T-helper 2 cell treated with Interferon-gamma antibody and Interleukin-4, amounts not matched to agents 5 μg/mL and 100 μg/mL, for 36 hours (primary cell): ENCODE measurements around the gene POLR3C.
"Not testable (repeated sequence)": the region's sequence is repeated elsewhere in the genome, so short reads cannot be mapped to it uniquely, and the experiment has no call there.

ENCODE experiments used
- DNase-seq: peaks from one replicate; pipeline ENCODE4 v3.0.0; 2021; ENCODE audit warnings: low spot score
- H3K27ac Mint-ChIP-seq: one replicate; pipeline ENCODE4 v1.8.0; 2021; ENCODE audit warnings: mild to moderate bottlenecking, mixed read lengths
- H3K27me3 Mint-ChIP-seq: one replicate; pipeline ENCODE4 v1.8.0; 2021; ENCODE audit warnings: low read depth, mixed read lengths
- H3K36me3 Mint-ChIP-seq: one replicate; pipeline ENCODE4 v1.8.0; 2021; ENCODE audit warnings: low read depth, mixed read lengths
- H3K4me1 Mint-ChIP-seq: one replicate; pipeline ENCODE4 v1.8.0; 2021; ENCODE audit warnings: low read depth, mixed read lengths
- H3K4me3 Mint-ChIP-seq: one replicate; pipeline ENCODE4 v1.8.0; 2022; ENCODE audit warnings: mild to moderate bottlenecking, moderate library complexity, mixed read lengths
- H3K9me3 Mint-ChIP-seq: one replicate; pipeline ENCODE4 v1.8.0; 2021; ENCODE audit warnings: mixed read lengths

POLR3C gene, protein sequence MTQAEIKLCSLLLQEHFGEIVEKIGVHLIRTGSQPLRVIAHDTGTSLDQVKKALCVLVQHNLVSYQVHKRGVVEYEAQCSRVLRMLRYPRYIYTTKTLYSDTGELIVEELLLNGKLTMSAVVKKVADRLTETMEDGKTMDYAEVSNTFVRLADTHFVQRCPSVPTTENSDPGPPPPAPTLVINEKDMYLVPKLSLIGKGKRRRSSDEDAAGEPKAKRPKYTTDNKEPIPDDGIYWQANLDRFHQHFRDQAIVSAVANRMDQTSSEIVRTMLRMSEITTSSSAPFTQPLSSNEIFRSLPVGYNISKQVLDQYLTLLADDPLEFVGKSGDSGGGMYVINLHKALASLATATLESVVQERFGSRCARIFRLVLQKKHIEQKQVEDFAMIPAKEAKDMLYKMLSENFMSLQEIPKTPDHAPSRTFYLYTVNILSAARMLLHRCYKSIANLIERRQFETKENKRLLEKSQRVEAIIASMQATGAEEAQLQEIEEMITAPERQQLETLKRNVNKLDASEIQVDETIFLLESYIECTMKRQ

GRCh38 chr1:145823565-145824498 lies at the start of gene POLR3C, which contains the start of gene RNF115:
TSS of gene POLR3C (plus strand) at chr1:145824200. CDS start at chr1:145825777, 1,577 bp downstream.
TSS of gene RNF115 (minus strand) at chr1:145824095. CDS start at chr1:145823873, 222 bp downstream.
- Mint-ChIP-seq H3K36me3 (peaks cover 38% of the 10 kb centered on the region), H3K27ac (peak within 1 kb of the TSS; percentile 92), H3K9me3 (no peaks in the 10 kb centered on the region), H3K4me3 (peak within 1 kb of the TSS; percentile 99), H3K27me3 (no peaks in the 10 kb centered on the region), H3K4me1 (peaks cover 28% of the 10 kb centered on the region)
- peak; percentile 81 for DNase-seq

DNA sequence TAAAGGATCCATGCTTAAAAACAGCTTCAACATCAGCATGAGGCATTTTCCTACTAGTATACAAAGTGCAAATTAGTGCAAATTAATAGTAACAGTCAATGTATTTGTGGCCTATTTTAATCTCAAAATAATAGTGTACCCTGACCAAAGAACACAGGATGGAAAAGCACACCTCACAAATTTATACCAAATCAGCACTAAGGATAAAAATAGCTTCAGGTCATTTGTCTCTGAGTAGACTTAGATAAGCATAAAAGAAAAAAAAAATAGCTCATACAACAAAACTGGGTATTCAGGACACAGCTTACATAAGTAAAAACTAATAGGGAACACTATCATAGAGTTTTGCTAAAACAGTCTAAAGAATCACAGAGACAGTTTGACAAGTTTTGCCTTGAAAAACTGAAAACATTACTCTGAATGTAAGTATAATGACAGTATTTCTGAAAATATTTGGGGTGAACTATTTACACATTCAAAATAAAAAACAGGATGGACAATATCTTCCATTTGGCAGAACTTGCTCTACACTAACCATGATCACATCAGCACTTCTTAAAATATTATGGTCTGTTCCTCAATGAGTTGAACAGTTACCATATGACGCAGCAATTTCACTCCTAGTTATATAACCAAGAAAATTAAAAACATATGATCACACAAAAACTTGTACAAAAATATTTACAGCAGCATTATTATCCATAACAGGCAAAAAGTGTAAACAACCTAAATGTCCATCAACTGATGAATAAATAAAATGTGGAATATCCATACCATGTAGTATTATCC lies 46.4 kb upstream of the POLR3C start:
- no peak overlapping the region for H3K4me3 Mint-ChIP-seq
- peaks cover 15% of the 10 kb centered on the region for H3K36me3 Mint-ChIP-seq
- H3K27ac Mint-ChIP-seq: no peak overlapping the region
- no peak for DNase-seq
- no peaks in the 10 kb centered on the region for H3K27me3 Mint-ChIP-seq
- H3K4me1 Mint-ChIP-seq: peaks cover 15% of the 10 kb centered on the region
- H3K9me3 Mint-ChIP-seq: no peaks in the 10 kb centered on the region

DNA sequence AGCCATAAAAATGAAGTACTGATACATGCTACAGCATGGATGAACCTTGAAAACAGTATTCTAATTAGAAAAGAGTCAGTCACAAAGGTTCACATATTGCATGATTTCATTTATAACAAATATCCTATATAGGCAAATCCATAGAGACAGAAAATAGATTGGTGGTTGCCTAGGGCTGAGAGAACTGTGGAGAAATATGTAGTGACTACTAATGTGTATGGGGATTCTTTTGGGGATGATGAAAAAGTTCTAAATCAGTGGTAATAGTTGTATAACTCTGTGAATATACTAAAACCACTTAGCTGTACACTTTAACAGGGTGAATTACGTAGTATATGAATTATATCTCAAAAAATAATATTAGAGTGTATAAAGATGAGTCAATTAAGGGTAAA lies 45.9 kb upstream of the POLR3C start:
- no peak overlapping the region for H3K4me3 Mint-ChIP-seq
- no peaks in the 10 kb centered on the region for H3K9me3 Mint-ChIP-seq
- H3K36me3 Mint-ChIP-seq: peaks cover 11% of the 10 kb centered on the region
- no peaks in the 10 kb centered on the region for H3K27me3 Mint-ChIP-seq
- no peak overlapping the region for H3K27ac Mint-ChIP-seq
- DNase-seq: no peak
- H3K4me1 Mint-ChIP-seq: peaks cover 11% of the 10 kb centered on the region

DNA sequence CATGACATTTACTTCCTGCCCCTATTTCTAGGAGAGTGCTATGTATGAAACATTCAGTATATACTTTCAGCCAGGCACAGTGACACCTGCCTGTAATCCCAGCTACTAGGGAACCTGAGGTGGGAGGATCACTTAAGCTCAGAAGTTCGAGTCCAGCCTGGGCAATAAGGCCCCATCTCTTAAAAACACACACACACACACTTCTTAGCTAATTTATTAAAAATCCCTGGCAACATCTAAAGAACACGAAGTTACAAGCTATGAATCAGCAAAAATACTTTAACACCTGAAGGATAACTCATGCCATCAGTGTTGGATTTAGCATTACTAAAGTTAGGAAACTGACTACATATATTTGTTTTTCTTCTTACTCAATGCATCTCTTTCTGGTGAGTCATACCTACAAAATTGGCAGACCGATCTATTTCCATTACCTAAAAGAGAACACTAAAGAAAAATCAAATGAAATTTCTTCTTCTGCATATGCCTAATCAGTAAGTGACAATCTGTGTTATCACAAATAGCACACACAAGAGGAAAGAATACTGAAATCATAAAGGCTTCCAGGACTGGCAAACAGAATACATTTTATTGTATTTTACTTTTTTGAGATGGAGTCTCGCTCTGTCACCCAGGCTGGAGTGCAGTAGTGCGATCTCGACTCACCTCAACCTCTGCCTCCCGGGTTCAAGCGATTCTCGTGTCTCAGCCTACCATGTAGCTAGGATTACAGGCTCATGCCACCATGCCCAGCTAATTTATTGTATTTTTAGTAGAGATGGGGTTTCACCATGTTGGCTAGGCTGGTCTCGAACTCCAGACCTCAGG lies 41.5 kb upstream of the POLR3C start:
- H3K4me3 Mint-ChIP-seq: no peak overlapping the region
- no peak for DNase-seq
- no peaks in the 10 kb centered on the region for H3K27me3 Mint-ChIP-seq
- no peaks in the 10 kb centered on the region for H3K9me3 Mint-ChIP-seq
- H3K27ac Mint-ChIP-seq: no peak overlapping the region
- peaks cover 26% of the 10 kb centered on the region for H3K4me1 Mint-ChIP-seq
- H3K36me3 Mint-ChIP-seq: peaks cover 19% of the 10 kb centered on the region

DNA sequence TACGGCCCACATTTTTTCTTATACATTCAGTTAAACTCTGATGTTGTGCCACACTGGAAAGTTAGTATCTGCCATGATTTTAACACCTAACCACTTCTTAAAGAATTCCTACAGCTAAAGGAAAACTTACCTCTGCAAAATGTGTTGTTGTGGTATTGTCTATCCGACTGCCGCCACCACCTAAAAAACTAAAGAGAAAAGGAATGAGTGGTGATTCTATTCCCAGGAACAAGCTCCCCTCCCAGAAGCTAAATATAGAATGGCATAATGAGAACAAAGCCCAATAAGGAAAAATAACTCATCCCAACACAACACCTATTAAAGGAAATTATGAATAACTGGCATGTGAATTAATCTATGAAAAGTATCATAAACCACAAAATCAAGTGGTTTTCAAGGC lies 39.6 kb upstream of the POLR3C start:
- H3K36me3 Mint-ChIP-seq: peaks cover 23% of the 10 kb centered on the region
- peaks cover 26% of the 10 kb centered on the region for H3K4me1 Mint-ChIP-seq
- no peaks in the 10 kb centered on the region for H3K27me3 Mint-ChIP-seq
- no peak overlapping the region for H3K4me3 Mint-ChIP-seq
- no peaks in the 10 kb centered on the region for H3K9me3 Mint-ChIP-seq
- H3K27ac Mint-ChIP-seq: no peak overlapping the region
- DNase-seq: no peak

DNA sequence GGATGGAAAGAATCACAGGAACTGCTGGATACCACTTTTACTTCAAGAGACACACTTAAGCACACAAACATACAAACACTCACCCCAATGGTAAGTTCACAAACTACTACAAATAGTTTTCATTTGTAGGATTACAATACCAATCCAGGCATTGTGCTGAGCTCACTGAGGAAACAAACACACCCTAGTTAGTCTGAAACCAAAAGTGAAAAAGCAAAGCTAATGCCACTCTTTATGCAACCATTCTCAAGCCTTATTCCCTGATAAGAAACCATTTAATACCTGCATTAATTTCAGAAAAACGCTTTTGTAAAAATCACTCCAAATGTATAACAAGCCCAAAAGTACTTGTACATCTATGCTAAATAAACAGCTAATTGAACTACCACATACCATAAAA lies 38.5 kb upstream of the POLR3C start:
- no peaks in the 10 kb centered on the region for H3K9me3 Mint-ChIP-seq
- DNase-seq: no peak
- peak overlapping the region; percentile 2 for H3K4me3 Mint-ChIP-seq
- peaks cover 23% of the 10 kb centered on the region for H3K36me3 Mint-ChIP-seq
- peak overlapping the region; percentile 3 for H3K27ac Mint-ChIP-seq
- peaks cover 26% of the 10 kb centered on the region for H3K4me1 Mint-ChIP-seq
- no peaks in the 10 kb centered on the region for H3K27me3 Mint-ChIP-seq

GRCh38 chr1:145786271-145786670 lies 37.7 kb upstream of the POLR3C start:
- Mint-ChIP-seq H3K27me3 (no peaks in the 10 kb centered on the region), H3K9me3 (no peaks in the 10 kb centered on the region), H3K27ac (peak overlapping the region; percentile 53), H3K4me1 (peaks cover 23% of the 10 kb centered on the region), H3K4me3 (peak overlapping the region; percentile 56), H3K36me3 (peaks cover 21% of the 10 kb centered on the region)
- no peak for DNase-seq

DNA sequence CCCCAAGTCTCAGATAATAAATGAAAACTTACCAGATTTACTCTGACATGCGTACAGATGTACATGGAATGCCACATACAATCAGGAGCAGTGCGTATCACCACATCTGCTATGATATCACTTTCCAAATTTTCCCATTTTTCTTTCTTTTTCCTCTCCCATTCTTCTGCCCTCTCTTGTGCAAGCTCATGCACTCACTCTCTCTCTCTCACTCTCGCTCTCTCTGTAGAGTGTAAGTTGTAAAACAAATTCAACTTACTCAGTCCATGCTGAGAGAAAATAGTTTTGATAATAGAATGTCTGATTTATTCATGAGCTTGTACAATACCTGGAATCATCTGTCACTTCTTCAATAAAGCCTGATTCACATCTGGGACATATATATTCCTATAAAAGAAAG lies 35.4 kb upstream of the POLR3C start:
- no peak for DNase-seq
- Mint-ChIP-seq H3K9me3 (no peaks in the 10 kb centered on the region), H3K27me3 (no peaks in the 10 kb centered on the region), H3K36me3 (peaks cover 24% of the 10 kb centered on the region), H3K4me1 (peaks cover 24% of the 10 kb centered on the region), H3K4me3 (no peak overlapping the region), H3K27ac (no peak overlapping the region)

- not testable (repeated sequence) for H3K4me3 Mint-ChIP-seq, H3K27ac Mint-ChIP-seq, H3K27me3 Mint-ChIP-seq, H3K4me1 Mint-ChIP-seq, DNase-seq
- peaks cover 16% of the 10 kb centered on the region for H3K9me3 Mint-ChIP-seq
- peaks cover 35% of the 10 kb centered on the region for H3K36me3 Mint-ChIP-seq
Measured at GRCh38 chr1:145791860-145792259, 32.1 kb upstream of the POLR3C start.

DNA sequence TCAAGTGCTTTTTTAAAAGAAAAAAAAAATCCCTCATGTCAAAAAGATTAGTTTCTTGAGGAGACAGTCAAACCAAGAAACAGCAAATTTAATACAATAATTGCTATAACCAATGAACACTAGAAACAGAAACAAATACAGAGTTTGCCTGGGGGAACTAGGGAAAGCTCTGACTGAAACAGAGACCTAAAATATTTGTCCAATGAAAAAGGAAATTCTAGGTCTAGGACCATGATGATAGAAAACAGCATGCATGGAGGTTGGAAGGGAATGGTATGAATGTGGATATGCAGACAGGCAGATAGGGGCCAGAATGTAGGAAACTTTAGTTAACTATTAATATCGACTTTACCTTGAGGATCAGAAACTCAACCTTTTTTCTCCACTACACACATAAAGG lies 31.5 kb upstream of the POLR3C start:
- no peak overlapping the region for H3K4me3 Mint-ChIP-seq
- peaks cover 22% of the 10 kb centered on the region for H3K9me3 Mint-ChIP-seq
- no peaks in the 10 kb centered on the region for H3K27me3 Mint-ChIP-seq
- peaks cover 5% of the 10 kb centered on the region for H3K4me1 Mint-ChIP-seq
- no peak for DNase-seq
- no peak overlapping the region for H3K27ac Mint-ChIP-seq
- H3K36me3 Mint-ChIP-seq: peaks cover 41% of the 10 kb centered on the region

DNA sequence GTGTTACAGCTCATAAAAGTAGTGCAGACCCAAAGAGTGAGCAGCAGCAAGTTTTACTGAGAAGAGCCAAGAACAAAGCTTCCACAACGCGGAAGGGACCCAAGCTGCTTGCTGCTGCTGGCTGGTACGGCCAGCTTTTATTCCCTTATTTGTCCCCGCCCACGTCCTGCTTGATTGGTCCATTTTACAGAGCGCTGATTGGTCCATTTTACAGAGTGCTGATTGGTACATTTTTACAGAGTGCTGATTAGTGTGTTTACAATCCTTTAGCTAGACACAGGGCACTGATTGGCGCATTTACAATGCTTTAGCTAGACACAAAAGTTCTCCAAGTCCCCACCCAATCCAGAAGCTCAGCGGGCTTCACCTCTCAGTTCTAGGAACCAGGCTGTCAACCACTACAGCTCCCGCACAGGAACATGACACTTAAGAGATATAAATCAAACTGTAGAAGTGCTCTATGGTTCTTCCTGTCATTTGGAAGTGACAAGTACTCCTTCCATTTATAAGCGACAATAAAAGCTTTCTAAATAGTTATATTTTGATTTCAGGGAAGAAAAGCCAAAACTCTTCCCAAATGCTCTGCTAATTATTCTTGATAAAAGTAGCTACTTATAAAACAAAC lies 28.6 kb upstream of the POLR3C start:
- Mint-ChIP-seq H3K4me1 (peaks cover 5% of the 10 kb centered on the region), H3K36me3 (peaks cover 62% of the 10 kb centered on the region), H3K9me3 (peaks cover 43% of the 10 kb centered on the region), H3K27me3 (no peaks in the 10 kb centered on the region), H3K27ac (no peak overlapping the region), H3K4me3 (no peak overlapping the region)
- no peak for DNase-seq

- H3K4me3 Mint-ChIP-seq: no peak overlapping the region
- peaks cover 5% of the 10 kb centered on the region for H3K4me1 Mint-ChIP-seq
- H3K27ac Mint-ChIP-seq: no peak overlapping the region
- H3K36me3 Mint-ChIP-seq: peaks cover 66% of the 10 kb centered on the region
- H3K27me3 Mint-ChIP-seq: no peaks in the 10 kb centered on the region
- peaks cover 43% of the 10 kb centered on the region for H3K9me3 Mint-ChIP-seq
- no peak for DNase-seq
Measured at GRCh38 chr1:145796753-145797152, 27.2 kb upstream of the POLR3C start.
